CD8-positive, alpha-beta memory T cell (primary cell): Measurements from ENCODE around the gene PCDH9. TPM values are rescaled to one million over a fixed set of nuclear protein-coding genes. Genes with fewer than 3 reads are reported as not detected.

Experiments used
- CTCF ChIA-PET: fragments of 350-600 bp; sonication (Branson Sonifier 250); formaldehyde crosslinking; loops from one replicate; lab custom pipeline; 2021; ENCODE audit warnings: antibody characterized with exemption; lab: Charles Lee
- POLR2A ChIA-PET: fragments of 350-600 bp; sonication (Branson Sonifier 250); formaldehyde crosslinking; loops from one replicate; lab custom pipeline; 2021; ENCODE audit warnings: antibody characterized with exemption; lab: Charles Lee
- DNase-seq, 5 donors: peaks; one replicate each; pipeline versions ENCODE4 v3.0.0 to v3.0.0-alpha.2; 2020 to 2022; ENCODE audit warnings: mixed read lengths in 1 of 5
- H3K27ac ChIP-seq: one replicate; pipeline ENCODE4 v1.7.0; 2013; ENCODE audit warnings: low read depth, mild to moderate bottlenecking, low read length, moderate library complexity
- H3K27me3 ChIP-seq: 2 replicates; pipeline ENCODE4 v1.7.0; 2013; ENCODE audit warnings: low read length, mild to moderate bottlenecking; ENCODE audit not compliant: insufficient read depth, poor library complexity, severe bottlenecking
- H3K36me3 ChIP-seq: 2 replicates; pipeline ENCODE4 v1.7.0; 2013; ENCODE audit warnings: mild to moderate bottlenecking, low read length, moderate library complexity; ENCODE audit not compliant: insufficient read depth
- H3K4me1 ChIP-seq: 2 replicates; pipeline ENCODE4 v1.7.0; 2013; ENCODE audit warnings: mild to moderate bottlenecking, low read length, moderate library complexity; ENCODE audit not compliant: insufficient read depth
- H3K4me3 ChIP-seq: 2 replicates; pipeline ENCODE4 v1.7.0; 2013; ENCODE audit warnings: mild to moderate bottlenecking, low read length
- H3K9me3 ChIP-seq: 2 replicates; pipeline ENCODE4 v1.7.0; 2013; ENCODE audit warnings: mild to moderate bottlenecking, low read length
- H3K27ac Mint-ChIP-seq, 8 donors: one replicate each; pipeline ENCODE4 v1.8.0; 2020 to 2021; ENCODE audit warnings: mixed read lengths in 8 of 8, mild to moderate bottlenecking in 6 of 8, inconsistent platforms in 3 of 8, moderate library complexity in 3 of 8
- H3K27me3 Mint-ChIP-seq, 2 donors: one replicate each; pipeline ENCODE4 v1.8.0; 2020 to 2021; ENCODE audit warnings: mixed read lengths in 2 of 2, mild to moderate bottlenecking in 1 of 2, moderate library complexity in 1 of 2
- H3K36me3 Mint-ChIP-seq, 3 donors: one replicate each; pipeline ENCODE4 v1.8.0; 2020 to 2021; ENCODE audit warnings: mixed read lengths in 3 of 3, inconsistent platforms in 1 of 3, mild to moderate bottlenecking in 1 of 3
- H3K4me1 Mint-ChIP-seq, 3 donors: one replicate each; pipeline ENCODE4 v1.8.0; 2020 to 2021; ENCODE audit warnings: mixed read lengths in 3 of 3, inconsistent platforms in 1 of 3, mild to moderate bottlenecking in 1 of 3
- H3K4me3 Mint-ChIP-seq, 7 donors: one replicate each; pipeline ENCODE4 v1.8.0; 2020 to 2021; ENCODE audit warnings: mixed read lengths in 7 of 7, mild to moderate bottlenecking in 6 of 7, moderate library complexity in 4 of 7, inconsistent platforms in 2 of 7
- H3K9me3 Mint-ChIP-seq, 5 donors: one replicate each; pipeline ENCODE4 v1.8.0; 2020 to 2022; ENCODE audit warnings: mixed read lengths in 5 of 5, mild to moderate bottlenecking in 3 of 5, moderate library complexity in 2 of 5, inconsistent platforms in 1 of 5
- polyA plus RNA-seq: library from polyadenylated mRNA; unstranded; fragments of 300-500 nt; fragmentation: Illumina TruSeq; gene quantifications from one replicate; pipeline ENCODE4 v1.2.3, GENCODE V29; 2021
- total RNA-seq, 2 experiments: library from RNA; stranded (reverse); gene quantifications; one replicate each; pipeline ENCODE4 v1.2.3, GENCODE V29; 2021

The PCDH9 gene
- total and polyA plus RNA-seq, 3 experiments from 2014 or later: 0.09 to 0.21 (median 0.16) TPM

GRCh38 chr13:67130444-67130843 lies 99.7 kb downstream of the PCDH9 start:
- Histone ChIP-seq H3K36me3 (no peaks in the 10 kb centered on the region), H3K27me3 (no peaks in the 10 kb centered on the region), H3K27ac (no peak overlapping the region), H3K4me1 (no peaks in the 10 kb centered on the region), H3K4me3 (no peak overlapping the region), H3K9me3 (no peaks in the 10 kb centered on the region)
- Mint-ChIP-seq H3K27ac (no peak overlapping the region), H3K36me3 (no peaks in the 10 kb centered on the region), H3K9me3 (peaks cover 0 to 7% (median 2%) of the 10 kb centered on the region in 5 donors), H3K4me3 (no peak overlapping the region), H3K27me3 (no peaks in the 10 kb centered on the region), H3K4me1 (no peaks in the 10 kb centered on the region)
- CTCF ChIA-PET: no interaction called here
- DNase-seq: no peak
- POLR2A ChIA-PET: no interaction called here

- Histone ChIP-seq H3K4me3 (no peak overlapping the region), H3K27ac (no peak overlapping the region), H3K27me3 (no peaks in the 10 kb centered on the region), H3K4me1 (no peaks in the 10 kb centered on the region), H3K9me3 (no peaks in the 10 kb centered on the region), H3K36me3 (no peaks in the 10 kb centered on the region)
- DNase-seq: no peak
- POLR2A ChIA-PET: no interaction called here
- Mint-ChIP-seq H3K4me1 (no peaks in the 10 kb centered on the region), H3K9me3 (peaks cover 0 to 9% (median 2%) of the 10 kb centered on the region in 5 donors), H3K27ac (no peak overlapping the region), H3K4me3 (no peak overlapping the region), H3K27me3 (no peaks in the 10 kb centered on the region), H3K36me3 (no peaks in the 10 kb centered on the region)
- CTCF ChIA-PET: no interaction called here
These were observed 102.0 kb downstream of the PCDH9 start for GRCh38 chr13:67128136-67128535.

- no peak overlapping the region for H3K27ac ChIP-seq
- ChIA-PET POLR2A (no interaction called here), CTCF (no interaction called here)
- Mint-ChIP-seq H3K4me3 (no peak overlapping the region), H3K27me3 (no peaks in the 10 kb centered on the region), H3K4me1 (no peaks in the 10 kb centered on the region), H3K9me3 (peaks cover 0 to 9% (median under 1%) of the 10 kb centered on the region in 5 donors), H3K36me3 (no peaks in the 10 kb centered on the region), H3K27ac (no peak overlapping the region)
- no peaks in the 10 kb centered on the region for H3K4me1 ChIP-seq
- H3K36me3 ChIP-seq: no peaks in the 10 kb centered on the region
- no peak for DNase-seq
- no peaks in the 10 kb centered on the region for H3K9me3 ChIP-seq
- no peaks in the 10 kb centered on the region for H3K27me3 ChIP-seq
- no peak overlapping the region for H3K4me3 ChIP-seq
These were observed 104.5 kb downstream of the PCDH9 start for GRCh38 chr13:67125681-67126080.

- Histone ChIP-seq H3K27me3 (no peaks in the 10 kb centered on the region), H3K4me1 (no peaks in the 10 kb centered on the region), H3K9me3 (no peaks in the 10 kb centered on the region), H3K27ac (no peak overlapping the region), H3K36me3 (no peaks in the 10 kb centered on the region), H3K4me3 (no peak overlapping the region)
- ChIA-PET POLR2A (no interaction called here), CTCF (no interaction called here)
- Mint-ChIP-seq H3K4me3 (no peak overlapping the region), H3K36me3 (no peaks in the 10 kb centered on the region), H3K27ac (no peak overlapping the region), H3K9me3 (peaks cover 0 to 4% (median 0%) of the 10 kb centered on the region in 5 donors), H3K4me1 (no peaks in the 10 kb centered on the region), H3K27me3 (no peaks in the 10 kb centered on the region)
- no peak for DNase-seq
These were observed 107.0 kb downstream of the PCDH9 start for GRCh38 chr13:67123165-67123564.

GRCh38 chr13:67122251-67122650 lies 107.9 kb downstream of the PCDH9 start:
- H3K36me3 Mint-ChIP-seq: no peaks in the 10 kb centered on the region
- POLR2A ChIA-PET: no interaction called here

GRCh38 chr13:67120872-67121531 lies 109.1 kb downstream of the PCDH9 start:
- DNase-seq: no peak
- CTCF ChIA-PET: no interaction called here
- no peaks in the 10 kb centered on the region for H3K4me1 Mint-ChIP-seq
- no peak overlapping the region for H3K27ac Mint-ChIP-seq
- no peak overlapping the region for H3K4me3 Mint-ChIP-seq
- Histone ChIP-seq H3K27me3 (no peaks in the 10 kb centered on the region), H3K36me3 (no peaks in the 10 kb centered on the region), H3K4me1 (no peaks in the 10 kb centered on the region), H3K4me3 (no peak overlapping the region), H3K9me3 (no peaks in the 10 kb centered on the region), H3K27ac (no peak overlapping the region)
- H3K9me3 Mint-ChIP-seq: peaks cover 0 to 8% (median 0%) of the 10 kb centered on the region in 5 donors
- no peaks in the 10 kb centered on the region for H3K36me3 Mint-ChIP-seq
- H3K27me3 Mint-ChIP-seq: no peaks in the 10 kb centered on the region
- POLR2A ChIA-PET: no interaction called here

More at GRCh38 chr13:67122251-67122650, 107.9 kb downstream of the PCDH9 start:
- no peaks in the 10 kb centered on the region for H3K36me3 ChIP-seq
- H3K27ac Mint-ChIP-seq: no peak overlapping the region
- no peak overlapping the region for H3K4me3 Mint-ChIP-seq
- CTCF ChIA-PET: no interaction called here
- peaks cover 0 to 4% (median 0%) of the 10 kb centered on the region in 5 donors for H3K9me3 Mint-ChIP-seq
- no peaks in the 10 kb centered on the region for H3K4me1 ChIP-seq
- H3K4me3 ChIP-seq: no peak overlapping the region
- no peaks in the 10 kb centered on the region for H3K4me1 Mint-ChIP-seq
- no peaks in the 10 kb centered on the region for H3K9me3 ChIP-seq
- H3K27me3 Mint-ChIP-seq: no peaks in the 10 kb centered on the region
- no peak overlapping the region for H3K27ac ChIP-seq
- no peaks in the 10 kb centered on the region for H3K27me3 ChIP-seq
- DNase-seq: no peak

- no peak overlapping the region for H3K27ac ChIP-seq
- no peak overlapping the region for H3K4me3 Mint-ChIP-seq
- no peaks in the 10 kb centered on the region for H3K4me1 ChIP-seq
- no peaks in the 10 kb centered on the region for H3K27me3 Mint-ChIP-seq
- H3K36me3 ChIP-seq: no peaks in the 10 kb centered on the region
- H3K27me3 ChIP-seq: no peaks in the 10 kb centered on the region
- H3K27ac Mint-ChIP-seq: no peak overlapping the region
- ChIA-PET POLR2A (no interaction called here), CTCF (no interaction called here)
- H3K9me3 ChIP-seq: no peaks in the 10 kb centered on the region
- no peaks in the 10 kb centered on the region for H3K4me1 Mint-ChIP-seq
- H3K9me3 Mint-ChIP-seq: peaks cover 0 to 4% (median 0%) of the 10 kb centered on the region in 5 donors
- no peak overlapping the region for H3K4me3 ChIP-seq
- H3K36me3 Mint-ChIP-seq: no peaks in the 10 kb centered on the region
- DNase-seq: no peak
These were observed 110.6 kb downstream of the PCDH9 start for GRCh38 chr13:67119481-67119894.

- H3K27me3 ChIP-seq: no peaks in the 10 kb centered on the region
- CTCF ChIA-PET: no interaction called here
- H3K27ac ChIP-seq: no peak overlapping the region
- no peaks in the 10 kb centered on the region for H3K27me3 Mint-ChIP-seq
- H3K9me3 Mint-ChIP-seq: peaks cover 0 to 9% (median 0%) of the 10 kb centered on the region in 5 donors
- no peak overlapping the region for H3K4me3 ChIP-seq
- H3K36me3 Mint-ChIP-seq: no peaks in the 10 kb centered on the region
- no peak overlapping the region for H3K4me3 Mint-ChIP-seq
- no peaks in the 10 kb centered on the region for H3K4me1 ChIP-seq
- no peak for DNase-seq
- POLR2A ChIA-PET: no interaction called here
- H3K4me1 Mint-ChIP-seq: no peaks in the 10 kb centered on the region
- no peak overlapping the region for H3K27ac Mint-ChIP-seq
- no peaks in the 10 kb centered on the region for H3K36me3 ChIP-seq
- no peaks in the 10 kb centered on the region for H3K9me3 ChIP-seq
These were observed 111.9 kb downstream of the PCDH9 start for GRCh38 chr13:67118277-67118676.
